OCI-LY3 (cell line): ENCODE data around the gene NXPH4.

Experiments used
- H2AFZ ChIP-seq: fragments of 200-600, 300-600 bp; shearing (Covaris generic); 2 replicates; pipeline ENCODE4 v1.6.0; 2014; ENCODE audit warnings: antibody characterized with exemption, low read depth, low read length
- H3K27ac ChIP-seq: fragments of 200-600, 300-600 bp; sonication (generic); 2 replicates; pipeline ENCODE4 v1.5.1; 2014; ENCODE audit warnings: mild to moderate bottlenecking, low read length, moderate library complexity, mixed read lengths
- H3K27me3 ChIP-seq: fragments of 200-600, 300-600 bp; sonication (generic); 2 replicates; pipeline ENCODE4 v1.6.1; 2014; ENCODE audit warnings: low read depth, low read length, mixed read lengths
- H3K36me3 ChIP-seq: fragments of 200-600, 300-600 bp; sonication (generic); replicated peaks from 2 replicates; pipeline ENCODE3; 2014; ENCODE audit warnings: low read depth, low read length, mixed read lengths
- H3K4me1 ChIP-seq: fragments of 300-600, 200-600 bp; sonication (generic); 2 replicates; pipeline ENCODE4 v1.6.1; 2014; ENCODE audit warnings: low read length, mixed read lengths
- H3K4me2 ChIP-seq: fragments of 200-600, 300-600 bp; sonication (generic); 2 replicates; pipeline ENCODE4 v1.6.1; 2014; ENCODE audit warnings: low read length, mixed read lengths
- H3K4me3 ChIP-seq: fragments of 300-600, 200-600 bp; sonication (generic); 2 replicates; pipeline ENCODE4 v1.5.1; 2014; ENCODE audit warnings: antibody characterized with exemption, mild to moderate bottlenecking, low read length, moderate library complexity
- H3K79me2 ChIP-seq: fragments of 300-600, 200-600 bp; shearing (Covaris generic); 2 replicates; pipeline ENCODE4 v1.6.1; 2014; ENCODE audit warnings: mild to moderate bottlenecking, low read length, mixed read lengths
- H3K9ac ChIP-seq: fragments of 300-600, 200-600 bp; shearing (Covaris generic); 2 replicates; pipeline ENCODE4 v1.6.0; 2014; ENCODE audit warnings: mild to moderate bottlenecking, low read length, moderate library complexity
- H3K9me3 ChIP-seq: fragments of 200-600, 300-600 bp; shearing (Covaris generic); 2 replicates; pipeline ENCODE4 v1.6.1; 2014; ENCODE audit warnings: low read length, mixed read lengths; ENCODE audit not compliant: insufficient read depth
- H4K20me1 ChIP-seq: fragments of 200-600, 300-600 bp; sonication (generic); 2 replicates; pipeline ENCODE4 v1.6.1; 2016; ENCODE audit warnings: low read length, mixed read lengths; ENCODE audit not compliant: insufficient read depth
- CTCF ChIP-seq: fragments of 200-600, 300-600 bp; sonication (generic); IDR thresholded peaks from 2 replicates; pipeline ENCODE4 v1.5.1; 2014; ENCODE audit warnings: antibody characterized with exemption, low read length, low read depth
- EZH2phosphoT487 ChIP-seq: fragments of 200-600 bp; shearing (Covaris generic); IDR thresholded peaks from 2 replicates; pipeline ENCODE4 v1.6.1; 2018; ENCODE audit warnings: antibody characterized with exemption, mixed run types, low read depth

NXPH4 gene

GRCh38 chr12:57270966-57271470 lies 54.4 kb downstream of the NXPH4 start:
- no peak overlapping the region for H3K27ac ChIP-seq
- no peak for TF ChIP-seq EZH2phosphoT487
- no peak for TF ChIP-seq CTCF
- H3K4me3 ChIP-seq = no peak overlapping the region
- peaks cover 6% of the 10 kb centered on the region for H3K36me3 ChIP-seq
- no peak overlapping the region for H2AFZ ChIP-seq
- no peaks in the 10 kb centered on the region for H3K4me1 ChIP-seq
- no peak overlapping the region for H3K9ac ChIP-seq
- no peaks in the 10 kb centered on the region for H3K79me2 ChIP-seq
- H3K9me3 ChIP-seq = no peaks in the 10 kb centered on the region
- no peaks in the 10 kb centered on the region for H3K27me3 ChIP-seq
- no peak overlapping the region for H3K4me2 ChIP-seq
- H4K20me1 ChIP-seq = no peaks in the 10 kb centered on the region

GRCh38 chr12:57272337-57273151 lies 56.0 kb downstream of the NXPH4 start:
- Histone ChIP-seq H3K79me2 (no peaks in the 10 kb centered on the region), H3K27ac (no peak overlapping the region), H3K9ac (no peak overlapping the region), H3K4me2 (no peak overlapping the region), H3K36me3 (peaks cover 6% of the 10 kb centered on the region), H3K4me3 (no peak overlapping the region), H3K4me1 (no peaks in the 10 kb centered on the region), H2AFZ (no peak overlapping the region), H4K20me1 (no peaks in the 10 kb centered on the region), H3K9me3 (no peaks in the 10 kb centered on the region), H3K27me3 (no peaks in the 10 kb centered on the region)
- no peak for TF ChIP-seq CTCF
- TF ChIP-seq EZH2phosphoT487 = no peak

DNA sequence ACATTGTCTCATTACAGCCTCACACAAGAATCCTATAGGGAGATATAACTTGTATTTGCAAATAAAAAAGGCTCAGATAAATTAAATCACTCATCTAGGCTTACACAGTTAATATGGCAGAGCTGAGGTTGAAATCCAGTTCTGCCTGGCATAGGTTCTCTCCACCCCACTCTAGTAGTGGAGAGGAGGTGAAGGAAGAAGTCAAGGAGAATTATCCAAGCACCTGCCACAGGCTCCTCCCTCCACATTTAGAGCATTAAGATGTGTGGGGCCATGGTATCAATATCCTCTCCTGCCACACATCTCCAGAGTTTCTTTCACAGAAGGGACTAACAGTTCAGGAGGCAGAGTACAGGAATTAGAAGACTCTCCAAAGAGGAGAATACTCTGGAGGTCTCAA lies 56.9 kb downstream of the NXPH4 start:
- Histone ChIP-seq H3K79me2 (no peaks in the 10 kb centered on the region), H3K36me3 (no peaks in the 10 kb centered on the region), H2AFZ (no peak overlapping the region), H3K9ac (no peak overlapping the region), H3K4me2 (no peak overlapping the region), H3K27me3 (no peaks in the 10 kb centered on the region), H3K27ac (no peak overlapping the region), H3K4me1 (no peaks in the 10 kb centered on the region), H3K4me3 (no peak overlapping the region), H3K9me3 (no peaks in the 10 kb centered on the region), H4K20me1 (no peaks in the 10 kb centered on the region)
- TF ChIP-seq EZH2phosphoT487 (no peak), CTCF (no peak)
